ENCODE measurements around the gene GPR17. TPM values are rescaled to one million over a fixed set of nuclear protein-coding genes. Genes with fewer than 3 reads are reported as not detected.

GPR17 gene
- total RNA-seq, 2 donors from 2014 or later, result 0.24 TPM; not detected in 1

DNA sequence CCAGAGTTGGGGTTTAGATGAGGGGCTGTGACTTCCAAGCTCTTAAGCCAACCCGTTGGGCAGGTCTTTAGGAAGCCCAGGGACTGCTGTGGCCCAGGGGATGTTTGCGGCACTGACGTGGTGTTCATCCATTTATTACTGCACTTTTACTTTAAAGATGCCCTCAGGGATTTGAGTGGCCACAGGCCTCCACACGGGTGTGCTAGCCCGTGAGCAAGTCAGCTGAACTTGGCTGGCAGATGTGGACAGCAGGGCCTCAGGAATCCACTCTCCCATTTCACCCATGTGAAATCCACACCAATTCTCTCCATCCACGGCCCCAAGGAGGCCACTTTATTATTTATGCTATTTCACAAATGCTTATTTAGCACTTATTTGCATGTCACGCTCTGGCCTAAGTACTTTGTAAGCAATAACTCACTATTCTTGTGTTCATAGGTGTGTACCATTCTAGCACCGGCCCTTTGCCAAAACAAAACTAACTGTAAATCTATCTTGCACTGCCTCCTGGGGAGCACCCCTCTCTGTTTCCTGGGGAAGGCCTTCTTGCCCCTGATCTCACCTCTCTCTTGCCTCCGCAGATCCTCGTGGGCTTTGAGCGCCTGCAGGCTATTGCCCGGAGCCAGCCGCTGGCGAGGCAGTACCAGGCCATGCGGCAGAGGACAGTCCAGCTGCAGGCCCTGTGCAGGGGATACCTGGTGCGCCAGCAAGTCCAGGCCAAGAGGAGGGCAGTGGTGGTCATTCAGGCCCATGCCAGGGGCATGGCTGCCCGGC lies 39.1 kb upstream of the GPR17 start:
- 94 to 96% methylated on average over 10 to 17 of the region's 17 CpGs for WGBS, 2 experiments (ENCODE audit: insufficient coverage in 1 of 2, insufficient read length in 1 of 2)
- Mint-ChIP-seq H3K27ac (no peak overlapping the region), H3K9me3 (peaks cover 8% of the 10 kb centered on the region), H3K4me3 (no peak overlapping the region), H3K36me3 (ENCODE audit: low read depth) (no peaks in the 10 kb centered on the region), H3K4me1 (no peaks in the 10 kb centered on the region), H3K27me3 (ENCODE audit: insufficient read depth) (peaks cover 2% of the 10 kb centered on the region)
- DNase-seq, result peak; percentile 17
- Histone ChIP-seq H3K27me3 (ENCODE audit: control insufficient read depth, insufficient read depth, low read length, poor library complexity, severe bottlenecking) (no peaks in the 10 kb centered on the region), H3K36me3 (ENCODE audit: control insufficient read depth, insufficient read depth, low read length) (no peaks in the 10 kb centered on the region), H3K4me1 (ENCODE audit: control insufficient read depth, insufficient read depth, low read length) (no peaks in the 10 kb centered on the region), H3K27ac (ENCODE audit: low read depth, low read length) (no peak overlapping the region), H3K9ac (ENCODE audit: extremely low read depth, low read length, poor library complexity, severe bottlenecking) (no peak overlapping the region), H3K4me3 (ENCODE audit: low read length) (no peak overlapping the region), H3K9me3 (ENCODE audit: control insufficient read depth, low read length) (no peaks in the 10 kb centered on the region)
- TF ChIP-seq, protein P1, sequence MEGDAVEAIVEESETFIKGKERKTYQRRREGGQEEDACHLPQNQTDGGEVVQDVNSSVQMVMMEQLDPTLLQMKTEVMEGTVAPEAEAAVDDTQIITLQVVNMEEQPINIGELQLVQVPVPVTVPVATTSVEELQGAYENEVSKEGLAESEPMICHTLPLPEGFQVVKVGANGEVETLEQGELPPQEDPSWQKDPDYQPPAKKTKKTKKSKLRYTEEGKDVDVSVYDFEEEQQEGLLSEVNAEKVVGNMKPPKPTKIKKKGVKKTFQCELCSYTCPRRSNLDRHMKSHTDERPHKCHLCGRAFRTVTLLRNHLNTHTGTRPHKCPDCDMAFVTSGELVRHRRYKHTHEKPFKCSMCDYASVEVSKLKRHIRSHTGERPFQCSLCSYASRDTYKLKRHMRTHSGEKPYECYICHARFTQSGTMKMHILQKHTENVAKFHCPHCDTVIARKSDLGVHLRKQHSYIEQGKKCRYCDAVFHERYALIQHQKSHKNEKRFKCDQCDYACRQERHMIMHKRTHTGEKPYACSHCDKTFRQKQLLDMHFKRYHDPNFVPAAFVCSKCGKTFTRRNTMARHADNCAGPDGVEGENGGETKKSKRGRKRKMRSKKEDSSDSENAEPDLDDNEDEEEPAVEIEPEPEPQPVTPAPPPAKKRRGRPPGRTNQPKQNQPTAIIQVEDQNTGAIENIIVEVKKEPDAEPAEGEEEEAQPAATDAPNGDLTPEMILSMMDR (conservative IDR thresholded peaks at IDR 0.05), result no peak

DNA sequence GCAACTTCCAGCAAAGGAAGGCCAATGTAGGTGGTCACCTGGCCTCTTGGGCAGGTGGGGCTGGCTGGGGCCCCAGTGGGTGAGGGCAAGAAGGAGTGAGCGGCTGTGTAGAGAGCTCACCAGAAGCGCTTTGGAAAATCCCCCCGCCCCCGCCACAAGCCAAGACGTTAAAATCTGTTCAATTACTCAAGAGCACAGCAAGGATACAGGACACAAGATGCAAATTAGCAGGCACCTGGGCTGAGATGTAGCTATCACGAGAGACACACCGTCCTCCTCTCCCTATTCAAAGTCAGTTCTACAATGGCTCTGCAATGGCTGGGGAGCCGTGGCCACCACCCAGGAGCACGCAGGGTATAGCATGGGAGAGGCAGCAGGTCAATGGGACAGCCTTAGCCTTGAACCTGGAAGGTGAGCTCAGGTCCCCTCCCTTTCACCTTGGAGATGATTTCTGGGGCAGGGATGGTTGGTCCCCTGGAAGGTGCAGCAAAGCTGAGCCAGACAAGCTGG lies 38.5 kb upstream of the GPR17 start:
- Mint-ChIP-seq H3K27me3 (ENCODE audit: insufficient read depth) (peaks cover 3% of the 10 kb centered on the region), H3K4me3 (no peak overlapping the region), H3K36me3 (ENCODE audit: low read depth) (no peaks in the 10 kb centered on the region), H3K27ac (no peak overlapping the region), H3K9me3 (peaks cover 6% of the 10 kb centered on the region), H3K4me1 (no peaks in the 10 kb centered on the region)
- Histone ChIP-seq H3K27ac (ENCODE audit: low read depth, low read length) (no peak overlapping the region), H3K27me3 (ENCODE audit: control insufficient read depth, insufficient read depth, low read length, poor library complexity, severe bottlenecking) (no peaks in the 10 kb centered on the region), H3K4me3 (ENCODE audit: low read length) (no peak overlapping the region), H3K36me3 (ENCODE audit: control insufficient read depth, insufficient read depth, low read length) (no peaks in the 10 kb centered on the region), H3K9ac (ENCODE audit: extremely low read depth, low read length, poor library complexity, severe bottlenecking) (no peak overlapping the region), H3K4me1 (ENCODE audit: control insufficient read depth, insufficient read depth, low read length) (no peaks in the 10 kb centered on the region), H3K9me3 (ENCODE audit: control insufficient read depth, low read length) (no peaks in the 10 kb centered on the region)
- 95 to 96% methylated on average over 7 to 9 of the region's 9 CpGs for WGBS, 2 experiments (ENCODE audit: insufficient coverage in 1 of 2, insufficient read length in 1 of 2)
- TF ChIP-seq, protein P1 (conservative IDR thresholded peaks at IDR 0.05), result no peak
- peak; percentile 7 for DNase-seq

GRCh38 chr2:127608061-127609030 lies 37.6 kb upstream of the GPR17 start:
- H3K4me1 ChIP-seq (ENCODE audit: control insufficient read depth, insufficient read depth, low read length), result no peaks in the 10 kb centered on the region
- Mint-ChIP-seq H3K27ac (no peak overlapping the region), H3K27me3 (ENCODE audit: insufficient read depth) (peaks cover 4% of the 10 kb centered on the region), H3K4me1 (no peaks in the 10 kb centered on the region), H3K4me3 (no peak overlapping the region), H3K9me3 (peaks cover 4% of the 10 kb centered on the region), H3K36me3 (ENCODE audit: low read depth) (no peaks in the 10 kb centered on the region)
- no peaks in the 10 kb centered on the region for H3K36me3 ChIP-seq (ENCODE audit: control insufficient read depth, insufficient read depth, low read length)
- no peak overlapping the region for H3K4me3 ChIP-seq (ENCODE audit: low read length)
- no peaks in the 10 kb centered on the region for H3K27me3 ChIP-seq (ENCODE audit: control insufficient read depth, insufficient read depth, low read length, poor library complexity, severe bottlenecking)
- no peak overlapping the region for H3K27ac ChIP-seq (ENCODE audit: low read depth, low read length)
- peaks cover 7% of the 10 kb centered on the region for H3K9me3 ChIP-seq (ENCODE audit: control insufficient read depth, low read length)
- TF ChIP-seq, protein P1 (conservative IDR thresholded peaks at IDR 0.05), result no peak
- WGBS, 2 experiments (ENCODE audit: insufficient coverage in 1 of 2, insufficient read length in 1 of 2), result 93 to 96% methylated on average over 18 to 25 of the region's 25 CpGs
- H3K9ac ChIP-seq (ENCODE audit: extremely low read depth, low read length, poor library complexity, severe bottlenecking), result no peak overlapping the region
- DNase-seq, result peak; percentile 36

Data from endodermal cell (in vitro differentiated cells).